ENCODE data around the gene SF1. TPM values are rescaled to one million over a fixed set of nuclear protein-coding genes. Genes with fewer than 3 reads are reported as not detected.

Gene SF1
- total RNA-seq, 1 experiment from 2014 or later: 360 TPM

- CTCF ChIA-PET: interaction anchor here (0.6 kb wide), 1 partner anchor 230 kb away, joined by 5 read pairs; no protein-coding TSS in a partner anchor
- POLR2A ChIA-PET: interaction anchor here (0.6 to 0.8 kb wide), 2 partner anchors 35 to 823 kb away, joined by 3 to 4 read pairs; no protein-coding TSS in a partner anchor
- in situ Hi-C loops (cut with HindIII; ENCODE audit: low pct_unique_long_range_greater_than_20kb, low sequenced_read_pairs): no loop called here
- intact Hi-C loops (cut with micrococcal nuclease; ENCODE audit: unreplicated experiment): no loop called here
- no peak for DNase-seq (ENCODE audit: low read depth, low spot score)
- no TSS peak for BruUV-seq (replicated peaks)
- peak; percentile 39; the same call in 1 of the 2 replicates for ATAC-seq
- H3K27ac ChIP-seq (ENCODE audit: low read length): no peak overlapping the region
- H3K4me3 ChIP-seq (ENCODE audit: low read depth in 2 of 2, low read length in 2 of 2): no peak overlapping the region
- TF ChIP-seq POLR2AphosphoS5 (IDR thresholded peaks at IDR 0.05; ENCODE audit: low read depth, low read length): no peak
- no peak for TF ChIP-seq SIN3A (IDR thresholded peaks at IDR 0.05; ENCODE audit: borderline replicate concordance, insufficient read depth, low read depth, low read length)
- TF ChIP-seq, protein P1, sequence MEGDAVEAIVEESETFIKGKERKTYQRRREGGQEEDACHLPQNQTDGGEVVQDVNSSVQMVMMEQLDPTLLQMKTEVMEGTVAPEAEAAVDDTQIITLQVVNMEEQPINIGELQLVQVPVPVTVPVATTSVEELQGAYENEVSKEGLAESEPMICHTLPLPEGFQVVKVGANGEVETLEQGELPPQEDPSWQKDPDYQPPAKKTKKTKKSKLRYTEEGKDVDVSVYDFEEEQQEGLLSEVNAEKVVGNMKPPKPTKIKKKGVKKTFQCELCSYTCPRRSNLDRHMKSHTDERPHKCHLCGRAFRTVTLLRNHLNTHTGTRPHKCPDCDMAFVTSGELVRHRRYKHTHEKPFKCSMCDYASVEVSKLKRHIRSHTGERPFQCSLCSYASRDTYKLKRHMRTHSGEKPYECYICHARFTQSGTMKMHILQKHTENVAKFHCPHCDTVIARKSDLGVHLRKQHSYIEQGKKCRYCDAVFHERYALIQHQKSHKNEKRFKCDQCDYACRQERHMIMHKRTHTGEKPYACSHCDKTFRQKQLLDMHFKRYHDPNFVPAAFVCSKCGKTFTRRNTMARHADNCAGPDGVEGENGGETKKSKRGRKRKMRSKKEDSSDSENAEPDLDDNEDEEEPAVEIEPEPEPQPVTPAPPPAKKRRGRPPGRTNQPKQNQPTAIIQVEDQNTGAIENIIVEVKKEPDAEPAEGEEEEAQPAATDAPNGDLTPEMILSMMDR (IDR thresholded peaks at IDR 0.05): no peak
- TF ChIP-seq, protein P2, sequence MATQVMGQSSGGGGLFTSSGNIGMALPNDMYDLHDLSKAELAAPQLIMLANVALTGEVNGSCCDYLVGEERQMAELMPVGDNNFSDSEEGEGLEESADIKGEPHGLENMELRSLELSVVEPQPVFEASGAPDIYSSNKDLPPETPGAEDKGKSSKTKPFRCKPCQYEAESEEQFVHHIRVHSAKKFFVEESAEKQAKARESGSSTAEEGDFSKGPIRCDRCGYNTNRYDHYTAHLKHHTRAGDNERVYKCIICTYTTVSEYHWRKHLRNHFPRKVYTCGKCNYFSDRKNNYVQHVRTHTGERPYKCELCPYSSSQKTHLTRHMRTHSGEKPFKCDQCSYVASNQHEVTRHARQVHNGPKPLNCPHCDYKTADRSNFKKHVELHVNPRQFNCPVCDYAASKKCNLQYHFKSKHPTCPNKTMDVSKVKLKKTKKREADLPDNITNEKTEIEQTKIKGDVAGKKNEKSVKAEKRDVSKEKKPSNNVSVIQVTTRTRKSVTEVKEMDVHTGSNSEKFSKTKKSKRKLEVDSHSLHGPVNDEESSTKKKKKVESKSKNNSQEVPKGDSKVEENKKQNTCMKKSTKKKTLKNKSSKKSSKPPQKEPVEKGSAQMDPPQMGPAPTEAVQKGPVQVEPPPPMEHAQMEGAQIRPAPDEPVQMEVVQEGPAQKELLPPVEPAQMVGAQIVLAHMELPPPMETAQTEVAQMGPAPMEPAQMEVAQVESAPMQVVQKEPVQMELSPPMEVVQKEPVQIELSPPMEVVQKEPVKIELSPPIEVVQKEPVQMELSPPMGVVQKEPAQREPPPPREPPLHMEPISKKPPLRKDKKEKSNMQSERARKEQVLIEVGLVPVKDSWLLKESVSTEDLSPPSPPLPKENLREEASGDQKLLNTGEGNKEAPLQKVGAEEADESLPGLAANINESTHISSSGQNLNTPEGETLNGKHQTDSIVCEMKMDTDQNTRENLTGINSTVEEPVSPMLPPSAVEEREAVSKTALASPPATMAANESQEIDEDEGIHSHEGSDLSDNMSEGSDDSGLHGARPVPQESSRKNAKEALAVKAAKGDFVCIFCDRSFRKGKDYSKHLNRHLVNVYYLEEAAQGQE (IDR thresholded peaks at IDR 0.05; ENCODE audit: insufficient read depth in 1 of 2, low read depth in 2 of 2, low read length in 1 of 2): no peak
- no peak for TF ChIP-seq TCF7L2 (IDR thresholded peaks at IDR 0.05; ENCODE audit: low read depth, low read length)
- H3K27me3 ChIP-seq (ENCODE audit: control insufficient read depth, insufficient read depth, low read length): no peaks in the 10 kb centered on the region
- no peaks in the 10 kb centered on the region for H3K36me3 ChIP-seq (ENCODE audit: control insufficient read depth, insufficient read depth, low read length)
- H3K9me3 ChIP-seq (ENCODE audit: control insufficient read depth, insufficient read depth, low read depth, low read length): no peaks in the 10 kb centered on the region
- H3K4me1 ChIP-seq (ENCODE audit: control insufficient read depth, insufficient read depth, low read length): no peaks in the 10 kb centered on the region
These were observed 48.5 kb upstream of the SF1 start for GRCh38 chr11:64826578-64827450.

DNA sequence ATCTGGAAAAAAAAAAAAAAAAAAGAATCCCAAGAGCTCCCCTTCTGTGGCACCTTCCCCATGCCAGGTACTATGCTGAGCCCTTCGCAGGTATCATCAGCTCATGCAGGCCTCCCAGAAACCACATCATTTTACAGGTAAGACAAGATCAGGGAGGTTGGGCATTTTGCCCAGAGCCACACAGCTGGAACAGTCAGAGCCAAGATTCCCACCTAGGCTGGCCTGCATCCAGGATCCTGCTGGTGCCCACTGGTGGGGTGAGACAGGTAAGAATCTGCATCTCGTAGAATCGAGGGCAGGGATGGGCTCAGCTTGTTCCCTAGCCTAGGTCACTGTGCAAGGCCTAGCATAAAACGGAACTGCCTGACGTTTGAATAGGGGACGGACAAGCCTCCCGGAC is 47.7 kb upstream of the SF1 start:
- in situ Hi-C loops (cut with HindIII; ENCODE audit: low pct_unique_long_range_greater_than_20kb, low sequenced_read_pairs): no loop called here
- no peak overlapping the region for H3K27ac ChIP-seq (ENCODE audit: low read length)
- H3K36me3 ChIP-seq (ENCODE audit: control insufficient read depth, insufficient read depth, low read length): no peaks in the 10 kb centered on the region
- ChIA-PET POLR2A (interaction anchor here (0.6 kb wide), 2 partner anchors 589 to 823 kb away, joined by 4 read pairs; no protein-coding TSS in a partner anchor), CTCF (interaction anchor here (0.6 to 0.7 kb wide), 2 partner anchors 11 to 230 kb away, joined by 3 to 5 read pairs; no protein-coding TSS in a partner anchor)
- TF ChIP-seq POLR2AphosphoS5 (IDR thresholded peaks at IDR 0.05; ENCODE audit: low read depth, low read length): no peak
- TF ChIP-seq, protein P2 (IDR thresholded peaks at IDR 0.05; ENCODE audit: insufficient read depth in 1 of 2, low read depth in 2 of 2, low read length in 1 of 2): no peak
- TF ChIP-seq TCF7L2 (IDR thresholded peaks at IDR 0.05; ENCODE audit: low read depth, low read length): no peak
- TF ChIP-seq, protein P1 (IDR thresholded peaks at IDR 0.05): no peak
- TF ChIP-seq SIN3A (IDR thresholded peaks at IDR 0.05; ENCODE audit: borderline replicate concordance, insufficient read depth, low read depth, low read length): no peak
- intact Hi-C loops (cut with micrococcal nuclease; ENCODE audit: unreplicated experiment): no loop called here
- DNase-seq (ENCODE audit: low read depth, low spot score) (no peak), ATAC-seq (no peak)
- H3K27me3 ChIP-seq (ENCODE audit: control insufficient read depth, insufficient read depth, low read length): no peaks in the 10 kb centered on the region
- no peak overlapping the region for H3K4me3 ChIP-seq (ENCODE audit: low read depth in 2 of 2, low read length in 2 of 2)
- no peaks in the 10 kb centered on the region for H3K4me1 ChIP-seq (ENCODE audit: control insufficient read depth, insufficient read depth, low read length)
- no peaks in the 10 kb centered on the region for H3K9me3 ChIP-seq (ENCODE audit: control insufficient read depth, insufficient read depth, low read depth, low read length)
- BruUV-seq (replicated peaks): no TSS peak
